Measurements from ENCODE around the gene CRIP2. TPM values are rescaled to one million over a fixed set of nuclear protein-coding genes. Genes with fewer than 3 reads are reported as not detected.
A peak's percentile ranks its signal among the peaks of the same experiment; 100 is the strongest.

CRIP2 gene
- total and polyA plus RNA-seq, 2 of the 13 experiments (the other 11 are each of a cell fraction or from before 2014, with no cell fraction given) = 31.6 to 37.9 TPM

DNA sequence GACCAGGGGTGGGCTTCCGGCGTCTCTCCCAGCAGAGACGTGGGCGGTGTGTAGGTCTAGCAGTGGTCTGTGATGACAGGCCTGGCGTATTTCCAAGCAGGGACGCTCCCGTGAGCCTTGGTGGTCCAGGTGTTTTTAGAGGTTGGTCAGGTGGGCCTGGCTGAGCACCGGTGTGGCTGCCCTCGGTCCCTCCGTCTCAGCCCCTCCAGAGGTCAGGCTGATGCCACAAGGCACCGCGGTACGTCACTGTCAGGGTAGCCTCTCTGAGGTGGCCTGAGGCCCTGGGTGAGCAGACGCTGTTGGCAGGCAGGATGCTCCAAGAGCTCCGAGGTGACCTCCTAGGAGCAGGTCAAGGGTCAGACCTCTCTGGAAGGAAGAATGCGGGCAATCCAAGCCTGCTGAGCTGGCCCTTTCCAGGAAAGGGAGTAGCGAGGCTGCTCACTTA, 41.4 kb upstream of the CRIP2 start (continued):
- TF ChIP-seq RBAK (CRISPR knock-in tag; IDR thresholded peaks at IDR 0.05) (no peak), GPN1 (CRISPR knock-in tag; IDR thresholded peaks at IDR 0.05; ENCODE audit: borderline replicate concordance) (no peak), ZBTB39 (CRISPR knock-in tag; IDR thresholded peaks at IDR 0.05) (no peak), ZNF232 (CRISPR knock-in tag; IDR thresholded peaks at IDR 0.05; ENCODE audit: borderline replicate concordance) (no peak), ZNF225 (CRISPR knock-in tag; IDR thresholded peaks at IDR 0.05) (no peak), THAP8 (CRISPR knock-in tag; IDR thresholded peaks at IDR 0.05; ENCODE audit: borderline replicate concordance) (no peak), ZNF572 (CRISPR knock-in tag; IDR thresholded peaks at IDR 0.05) (no peak), CBFB (CRISPR knock-in tag; IDR thresholded peaks at IDR 0.05) (no peak), ZNF350 (CRISPR knock-in tag; IDR thresholded peaks at IDR 0.05; ENCODE audit: borderline replicate concordance, low read depth) (no peak), KMT2A (CRISPR knock-in tag; IDR thresholded peaks at IDR 0.05) (no peak), CREM (IDR thresholded peaks at IDR 0.05) (no peak), CREM (CRISPR knock-in tag; IDR thresholded peaks at IDR 0.05) (no peak), ZFP36L2 (CRISPR knock-in tag; IDR thresholded peaks at IDR 0.05) (no peak), PAF1 (CRISPR knock-in tag; IDR thresholded peaks at IDR 0.05) (0 out of 2 replicates have a peak, but pooled peaks have one; percentile 62), NFIC (IDR thresholded peaks at IDR 0.05; ENCODE audit: low read length) (no peak), ZNF674 (CRISPR knock-in tag; IDR thresholded peaks at IDR 0.05; ENCODE audit: low read depth) (no peak), ATF3 (CRISPR knock-in tag; IDR thresholded peaks at IDR 0.05) (no peak), ZNF772 (CRISPR knock-in tag; IDR thresholded peaks at IDR 0.05) (no peak), ZNF496 (CRISPR knock-in tag; IDR thresholded peaks at IDR 0.05; ENCODE audit: insufficient replicate concordance) (no peak), RXRA (CRISPR knock-in tag; IDR thresholded peaks at IDR 0.05) (0 out of 2 replicates have a peak, but pooled peaks have one; percentile 13), RBM22 (optimal IDR thresholded peaks at IDR 0.05; ENCODE audit: low read length) (peak; percentile 53), ZNF234 (CRISPR knock-in tag; conservative IDR thresholded peaks at IDR 0.05) (no peak), XRCC5 (optimal IDR thresholded peaks at IDR 0.05; ENCODE audit: low read length) (no peak), EHMT2 (IDR thresholded peaks at IDR 0.05; ENCODE audit: borderline replicate concordance, low read depth, low read length) (no peak), ZFP90 (CRISPR knock-in tag; IDR thresholded peaks at IDR 0.05; ENCODE audit: borderline replicate concordance) (no peak), RAD51 (IDR thresholded peaks at IDR 0.05; ENCODE audit: borderline replicate concordance) (no peak), ZNF10 (CRISPR knock-in tag; IDR thresholded peaks at IDR 0.05; ENCODE audit: borderline replicate concordance, low read depth) (no peak), CAMTA2 (CRISPR knock-in tag; IDR thresholded peaks at IDR 0.05; ENCODE audit: borderline replicate concordance) (no peak), TP53 (CRISPR knock-in tag; conservative IDR thresholded peaks at IDR 0.05) (no peak)
- TF ChIP-seq, protein P1, sequence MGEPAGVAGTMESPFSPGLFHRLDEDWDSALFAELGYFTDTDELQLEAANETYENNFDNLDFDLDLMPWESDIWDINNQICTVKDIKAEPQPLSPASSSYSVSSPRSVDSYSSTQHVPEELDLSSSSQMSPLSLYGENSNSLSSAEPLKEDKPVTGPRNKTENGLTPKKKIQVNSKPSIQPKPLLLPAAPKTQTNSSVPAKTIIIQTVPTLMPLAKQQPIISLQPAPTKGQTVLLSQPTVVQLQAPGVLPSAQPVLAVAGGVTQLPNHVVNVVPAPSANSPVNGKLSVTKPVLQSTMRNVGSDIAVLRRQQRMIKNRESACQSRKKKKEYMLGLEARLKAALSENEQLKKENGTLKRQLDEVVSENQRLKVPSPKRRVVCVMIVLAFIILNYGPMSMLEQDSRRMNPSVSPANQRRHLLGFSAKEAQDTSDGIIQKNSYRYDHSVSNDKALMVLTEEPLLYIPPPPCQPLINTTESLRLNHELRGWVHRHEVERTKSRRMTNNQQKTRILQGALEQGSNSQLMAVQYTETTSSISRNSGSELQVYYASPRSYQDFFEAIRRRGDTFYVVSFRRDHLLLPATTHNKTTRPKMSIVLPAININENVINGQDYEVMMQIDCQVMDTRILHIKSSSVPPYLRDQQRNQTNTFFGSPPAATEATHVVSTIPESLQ (CRISPR knock-in tag; conservative IDR thresholded peaks at IDR 0.05) = no peak

Data from HepG2 (cell line).